GM12892 (cell line): ENCODE measurements around the gene ATXN1.

ENCODE experiments used
- POLR2A ChIP-seq: IDR thresholded peaks from 2 replicates; pipeline ENCODE4 v1.6.1; 2011; ENCODE audit warnings: low read depth, low read length, control low read depth
- POLR2AphosphoS5 ChIP-seq: IDR thresholded peaks from 2 replicates; pipeline ENCODE4 v1.6.1; 2011; ENCODE audit warnings: low read depth, low read length, control low read depth
- TAF1 ChIP-seq: IDR thresholded peaks from 2 replicates; pipeline ENCODE4 v1.6.1; 2011; ENCODE audit warnings: low read depth, mild to moderate bottlenecking, control low read depth, low read length, borderline replicate concordance

GRCh38 chr6:16585805-16586204, 175.5 kb downstream of the ATXN1 start:
- TF ChIP-seq POLR2A (no peak), POLR2AphosphoS5 (no peak), TAF1 (no peak)
